Epithelial cell of alveolus of lung (primary cell): ENCODE measurements around the gene HS6ST2. TPM values are rescaled to one million over a fixed set of nuclear protein-coding genes. Genes with fewer than 3 reads are reported as not detected.

Source experiments
- total RNA-seq: library from RNA; depleted of rRNA; stranded (reverse); fragments of >200 nt; gene quantifications from 2 replicates; pipeline ENCODE4 v1.2.1, GENCODE V29; 2015

HS6ST2 gene
- 0.32 and 2.2 TPM in 2 replicates for total RNA-seq

DNA sequence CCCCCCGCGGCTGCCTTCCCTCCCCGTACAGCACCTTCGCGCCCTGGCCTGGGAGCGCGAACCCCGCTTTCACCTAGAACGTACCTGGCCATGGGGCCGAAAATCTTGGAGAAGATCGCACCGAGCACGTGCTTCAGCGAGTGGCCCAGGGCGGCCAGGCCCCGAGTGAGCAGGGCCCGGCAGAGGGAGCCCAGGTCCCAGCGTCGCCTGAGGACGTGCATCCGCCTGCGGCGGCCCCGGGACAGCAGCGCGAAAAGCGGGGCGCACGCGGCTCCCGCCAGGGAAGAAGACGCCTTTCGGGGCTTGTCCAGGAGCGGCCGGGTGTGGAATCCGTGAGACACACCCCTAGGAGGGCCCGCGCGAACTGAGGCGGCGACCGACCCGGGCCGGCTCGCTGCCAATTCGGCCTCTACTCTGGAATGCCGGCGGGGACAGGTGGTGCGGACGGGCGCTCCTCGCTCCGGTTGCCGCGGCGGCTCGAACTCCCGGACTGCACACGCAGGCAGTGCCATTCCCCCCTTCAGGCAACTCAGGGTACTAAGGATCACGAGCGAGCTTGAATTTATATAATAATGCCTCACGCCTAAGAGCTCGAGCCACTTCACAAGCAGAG is at the start of gene HS6ST2:
Gene HS6ST2, minus strand, starts transcription at position 539 of the 613 bp plus-strand sequence.

Other genes starting within 250 kb of the HS6ST2 start
- not detected in 2 replicates for gene USP26, start 138.5 kb upstream of the HS6ST2 start, total RNA-seq